SK-N-MC (cell line): ENCODE data around the gene TICRR.

Source experiments
- EZH2 ChIP-seq: fragments of 200-600 bp; sonication (generic); IDR thresholded peaks from one replicate; pipeline ENCODE4 v1.6.1; 2017; ENCODE audit warnings: antibody characterized with exemption
- FOXP2 ChIP-seq: optimal IDR thresholded peaks from 2 replicates; pipeline ENCODE3; 2011; ENCODE audit warnings: mild to moderate bottlenecking, moderate library complexity; ENCODE audit not compliant: insufficient read depth; ENCODE audit errors: extremely low read length, control extremely low read depth
- POLR2AphosphoS5 ChIP-seq: IDR thresholded peaks from 2 replicates; pipeline ENCODE4 v1.6.1; 2012; ENCODE audit warnings: mild to moderate bottlenecking, low read depth, low read length, borderline replicate concordance

DNA sequence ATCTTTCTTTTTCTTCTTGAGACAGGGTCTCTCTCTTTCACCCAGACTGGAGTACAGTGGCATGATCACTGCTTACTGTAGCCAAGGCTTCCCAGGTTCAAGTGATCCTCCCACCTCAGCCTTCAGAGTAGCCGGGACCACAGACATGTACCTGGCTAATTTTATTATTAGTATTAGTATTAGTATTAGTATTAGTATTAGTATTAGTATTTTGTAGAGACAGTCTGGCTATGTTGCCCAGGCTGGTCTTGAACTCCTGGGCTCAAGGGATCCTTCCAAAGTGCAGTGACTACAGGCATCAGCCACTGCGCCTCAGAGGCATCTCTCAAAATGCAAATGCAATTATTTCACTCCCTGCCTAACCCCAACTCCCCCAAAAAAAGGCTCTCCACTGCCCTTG is 78.3 kb downstream of the TICRR start:
- TF ChIP-seq FOXP2: no peak
- no peak; the same call in 1 of the 2 replicates for TF ChIP-seq POLR2AphosphoS5
- TF ChIP-seq EZH2: no peak
